Ishikawa (cell line): ENCODE measurements around the gene FNBP1.

Experiments
- CEBPB ChIP-seq: IDR thresholded peaks from 2 replicates; pipeline ENCODE4 v1.6.1; 2012
- CREB1 ChIP-seq: IDR thresholded peaks from 2 replicates; pipeline ENCODE4 v1.6.1; 2012; ENCODE audit warnings: low read depth
- EGR1 ChIP-seq: IDR thresholded peaks from 2 replicates; pipeline ENCODE4 v1.6.1; 2012
- NFIC ChIP-seq: IDR thresholded peaks from 2 replicates; pipeline ENCODE4 v1.6.1; 2012
- TEAD4 ChIP-seq: IDR thresholded peaks from 2 replicates; pipeline ENCODE4 v1.6.1; 2012
- USF1 ChIP-seq: IDR thresholded peaks from 2 replicates; pipeline ENCODE4 v1.6.1; 2012
- YY1 ChIP-seq: IDR thresholded peaks from 2 replicates; pipeline ENCODE4 v1.6.1; 2012; ENCODE audit warnings: low read depth

- TF ChIP-seq CREB1: no peak
- no peak for TF ChIP-seq CEBPB
- TF ChIP-seq USF1: no peak
- no peak for TF ChIP-seq YY1
- TF ChIP-seq NFIC: no peak
- no peak for TF ChIP-seq TEAD4
- TF ChIP-seq EGR1: no peak
Observed at GRCh38 chr9:129894120-129894823, 148.7 kb downstream of the FNBP1 start.
